ENCODE data around the gene RAPGEF2. TPM values are rescaled to one million over a fixed set of nuclear protein-coding genes. Genes with fewer than 3 reads are reported as not detected.
A peak's percentile ranks its signal among the peaks of the same experiment; 100 is the strongest.

Gene RAPGEF2
- total and polyA plus RNA-seq, 7 donors: 4.6 to 35.2 (median 20.4) TPM

GRCh38 chr4:159175085-159175988 is 72.5 kb downstream of the RAPGEF2 start:
- TF ChIP-seq, protein P1, sequence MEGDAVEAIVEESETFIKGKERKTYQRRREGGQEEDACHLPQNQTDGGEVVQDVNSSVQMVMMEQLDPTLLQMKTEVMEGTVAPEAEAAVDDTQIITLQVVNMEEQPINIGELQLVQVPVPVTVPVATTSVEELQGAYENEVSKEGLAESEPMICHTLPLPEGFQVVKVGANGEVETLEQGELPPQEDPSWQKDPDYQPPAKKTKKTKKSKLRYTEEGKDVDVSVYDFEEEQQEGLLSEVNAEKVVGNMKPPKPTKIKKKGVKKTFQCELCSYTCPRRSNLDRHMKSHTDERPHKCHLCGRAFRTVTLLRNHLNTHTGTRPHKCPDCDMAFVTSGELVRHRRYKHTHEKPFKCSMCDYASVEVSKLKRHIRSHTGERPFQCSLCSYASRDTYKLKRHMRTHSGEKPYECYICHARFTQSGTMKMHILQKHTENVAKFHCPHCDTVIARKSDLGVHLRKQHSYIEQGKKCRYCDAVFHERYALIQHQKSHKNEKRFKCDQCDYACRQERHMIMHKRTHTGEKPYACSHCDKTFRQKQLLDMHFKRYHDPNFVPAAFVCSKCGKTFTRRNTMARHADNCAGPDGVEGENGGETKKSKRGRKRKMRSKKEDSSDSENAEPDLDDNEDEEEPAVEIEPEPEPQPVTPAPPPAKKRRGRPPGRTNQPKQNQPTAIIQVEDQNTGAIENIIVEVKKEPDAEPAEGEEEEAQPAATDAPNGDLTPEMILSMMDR (IDR thresholded peaks at IDR 0.05): peak; percentile 88
- ATAC-seq: peak; percentile 84 to 93 (median 86)
- peak; percentile 29 to 62 for DNase-seq
- intact Hi-C loops (cut with DNase I): loop anchor here (1.0 to 10.0 kb wide), 6 partner anchors 38 to 441 kb away; no protein-coding TSS in a partner anchor
- no peak overlapping the region for H3K27ac ChIP-seq
- peaks cover 66% of the 10 kb centered on the region for H3K4me1 ChIP-seq
- no peaks in the 10 kb centered on the region for H3K36me3 ChIP-seq (ENCODE audit: insufficient read depth in 1 of 2, low read depth in 1 of 2)
- 15 to 22% (median 18%) methylated on average over 14 of the region's 14 CpGs for WGBS, 3 donors
- H3K9me3 ChIP-seq: no peaks in the 10 kb centered on the region
- no peaks in the 10 kb centered on the region for H3K27me3 ChIP-seq (ENCODE audit: insufficient read depth in 3 of 3, low read length in 2 of 3)
- no peak overlapping the region for H3K4me3 ChIP-seq

- no peaks in the 10 kb centered on the region for H3K9me3 ChIP-seq
- TF ChIP-seq, protein P1 (IDR thresholded peaks at IDR 0.05): no peak
- peak in 3 of 4 donors; percentile 5 to 46 (median 31) for ATAC-seq
- no peak overlapping the region for H3K27ac ChIP-seq
- H3K4me1 ChIP-seq: peaks cover 72% of the 10 kb centered on the region
- no peak for DNase-seq
- intact Hi-C loops (cut with DNase I): loop anchor here (1.0 to 10.0 kb wide), 6 partner anchors 39 to 441 kb away; no protein-coding TSS in a partner anchor
- WGBS, 3 donors: 27 to 60% (median 44%) methylated on average over 4 of the region's 4 CpGs
- no peaks in the 10 kb centered on the region for H3K36me3 ChIP-seq (ENCODE audit: insufficient read depth in 1 of 2, low read depth in 1 of 2)
- H3K4me3 ChIP-seq: no peak overlapping the region
- no peaks in the 10 kb centered on the region for H3K27me3 ChIP-seq (ENCODE audit: insufficient read depth in 3 of 3, low read length in 2 of 3)
These were observed 73.1 kb downstream of the RAPGEF2 start for GRCh38 chr4:159175989-159176375.

GRCh38 chr4:159177265-159178150 is 74.6 kb downstream of the RAPGEF2 start:
- intact Hi-C loops (cut with DNase I): loop anchor here (5.0 to 10.0 kb wide), 5 partner anchors 173 to 443 kb away; no protein-coding TSS in a partner anchor
- no peak for DNase-seq
- 69 to 83% (median 71%) methylated on average over 5 of the region's 5 CpGs for WGBS, 3 donors
- Histone ChIP-seq H3K36me3 (ENCODE audit: insufficient read depth in 1 of 2, low read depth in 1 of 2) (no peaks in the 10 kb centered on the region), H3K4me1 (peaks cover 75% of the 10 kb centered on the region), H3K4me3 (no peak overlapping the region), H3K27ac (no peak overlapping the region), H3K27me3 (ENCODE audit: insufficient read depth in 3 of 3, low read length in 2 of 3) (no peaks in the 10 kb centered on the region), H3K9me3 (no peaks in the 10 kb centered on the region)
- TF ChIP-seq, protein P1 (IDR thresholded peaks at IDR 0.05): no peak
- no peak for ATAC-seq

DNA sequence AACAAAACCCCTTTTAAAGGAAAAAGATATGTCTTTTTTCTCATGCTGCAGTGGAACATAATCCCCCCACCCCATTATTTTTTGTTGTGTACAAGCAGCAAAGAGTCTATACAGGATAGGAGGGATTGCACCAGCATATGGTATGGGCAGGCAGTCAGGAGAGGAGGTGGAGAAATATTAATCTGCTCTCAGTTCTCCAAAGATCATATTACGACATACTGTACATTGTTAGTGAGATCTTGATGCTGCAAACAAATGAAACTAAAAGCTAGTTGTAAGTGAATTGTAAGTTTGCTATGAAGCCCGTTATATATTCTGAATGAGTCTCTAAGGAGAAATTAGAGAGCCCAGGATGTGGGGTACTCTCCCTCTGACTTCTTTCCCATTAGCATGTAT is 75.3 kb downstream of the RAPGEF2 start:
- intact Hi-C loops (cut with DNase I): loop anchor here (5.0 to 10.0 kb wide), 5 partner anchors 173 to 443 kb away; no protein-coding TSS in a partner anchor
- TF ChIP-seq, protein P1 (IDR thresholded peaks at IDR 0.05): no peak
- Histone ChIP-seq H3K27me3 (ENCODE audit: insufficient read depth in 3 of 3, low read length in 2 of 3) (no peaks in the 10 kb centered on the region), H3K27ac (no peak overlapping the region), H3K9me3 (no peaks in the 10 kb centered on the region), H3K4me3 (no peak overlapping the region), H3K4me1 (peaks cover 70% of the 10 kb centered on the region), H3K36me3 (ENCODE audit: insufficient read depth in 1 of 2, low read depth in 1 of 2) (no peaks in the 10 kb centered on the region)
- DNase-seq (no peak), ATAC-seq (peak in 1 of 4 donors; percentile 28)
- 50 to 68% (median 54%) methylated on average over 2 of the region's 2 CpGs for WGBS, 3 donors
